ENCODE results near the gene BTBD2.

BTBD2 gene

DNA sequence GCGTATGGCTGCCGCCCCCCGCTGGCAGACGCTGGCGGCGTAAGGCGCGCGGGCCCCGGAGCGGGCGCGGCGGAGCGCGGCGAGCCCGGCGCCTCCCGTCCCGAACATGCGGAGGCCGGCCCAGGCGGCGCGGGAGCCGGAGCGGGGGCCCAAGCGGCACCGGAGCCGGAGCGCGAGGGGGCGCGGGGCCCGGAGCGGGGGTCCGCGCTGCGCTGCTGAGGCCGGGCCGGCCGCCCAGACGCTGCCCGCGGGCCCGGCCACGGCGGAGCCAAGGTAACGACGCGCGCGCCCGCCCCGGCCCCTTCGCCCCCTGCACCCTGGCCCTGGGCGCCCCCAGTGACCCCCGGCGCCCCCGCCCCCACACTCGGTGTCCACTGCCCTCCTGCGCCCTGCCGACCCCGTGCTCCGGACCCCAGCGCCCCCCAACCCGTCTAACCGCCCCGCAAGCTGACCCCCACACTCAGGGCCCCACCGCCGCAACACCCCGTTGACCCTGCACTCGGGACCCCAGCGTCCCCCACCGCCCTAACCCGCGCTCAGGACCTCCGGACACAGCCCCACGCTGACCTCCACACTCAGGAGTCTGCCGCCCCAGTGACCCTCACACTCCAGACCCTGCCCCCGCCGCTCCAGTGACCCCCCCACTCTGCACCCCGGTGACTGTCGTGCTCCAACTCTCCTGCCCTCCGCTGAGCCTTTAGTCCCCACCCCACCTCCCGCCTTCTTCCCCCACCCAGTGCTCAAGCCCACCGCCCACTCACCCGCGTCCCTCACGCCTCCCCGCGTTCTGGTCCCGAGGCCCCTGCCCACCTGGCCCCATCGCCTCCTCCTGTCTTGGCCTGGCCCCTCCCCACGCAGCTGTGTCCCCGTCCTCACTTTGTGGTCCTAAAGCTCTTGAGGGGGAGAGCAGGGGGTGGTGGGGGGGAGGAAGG, 74.1 kb downstream of the BTBD2 start, which contains the start of gene CSNK1G2:
Gene CSNK1G2 (plus strand): TSS at position 27 of the 932 bp plus-strand sequence. CDS start 28,601 bp downstream, outside the sequence.
- no peak for DNase-seq (ENCODE audit: low spot score)

DNA sequence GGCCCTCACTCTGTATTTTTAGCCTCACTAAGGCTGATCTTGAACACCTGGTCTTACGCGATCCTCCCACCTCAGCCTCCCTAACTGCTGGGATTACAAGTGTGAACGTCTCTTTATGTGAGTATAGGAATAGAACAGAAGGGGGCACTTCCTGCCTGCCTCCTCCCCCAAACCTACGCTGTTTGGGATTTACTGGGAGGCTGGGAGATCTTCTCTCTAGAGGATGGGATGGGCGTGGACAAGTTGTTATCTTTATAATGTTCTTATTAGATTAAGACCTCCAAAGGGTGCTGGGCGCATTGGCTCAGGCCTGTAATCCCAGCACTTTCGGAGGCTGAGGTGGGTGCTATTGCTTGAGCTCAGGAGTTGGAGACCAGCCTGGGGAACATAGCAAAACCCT, 77.4 kb downstream of the BTBD2 start:
- DNase-seq (ENCODE audit: low spot score) = no peak

DNA sequence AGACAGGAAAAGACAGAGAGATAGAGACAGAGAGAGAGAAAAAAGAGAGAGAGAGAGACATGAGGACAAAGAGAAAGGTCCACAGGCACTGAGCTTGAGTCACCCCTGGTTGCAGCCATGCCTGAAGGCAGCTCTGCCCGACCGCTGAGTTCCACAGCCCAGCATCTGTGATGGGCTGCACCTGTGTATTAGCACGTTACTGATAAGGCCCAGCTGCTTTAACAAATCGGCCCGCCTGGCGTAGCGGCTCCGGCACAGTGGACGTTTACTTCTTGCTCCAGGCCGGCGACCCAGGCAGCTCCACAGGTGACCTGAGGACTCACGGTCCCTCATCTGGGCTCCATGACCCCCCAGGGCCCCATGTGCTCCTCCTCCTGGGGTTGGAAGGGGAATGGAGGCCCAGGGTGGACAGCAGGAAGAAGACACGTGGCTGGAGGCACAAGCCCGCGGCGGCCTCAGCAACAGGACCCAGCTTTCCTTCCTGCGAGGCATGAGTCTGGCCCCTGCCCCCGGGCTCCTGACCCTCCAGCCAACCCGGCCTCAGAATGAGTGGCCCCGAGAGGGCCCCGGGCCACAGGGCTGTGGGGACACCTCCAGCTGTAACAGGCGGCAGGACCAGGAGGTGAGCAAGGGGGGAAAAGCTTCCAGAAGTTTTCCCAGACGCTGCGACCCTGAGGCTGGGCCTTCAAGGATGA, 78.5 kb downstream of the BTBD2 start:
- DNase-seq (ENCODE audit: low spot score) = no peak

DNA sequence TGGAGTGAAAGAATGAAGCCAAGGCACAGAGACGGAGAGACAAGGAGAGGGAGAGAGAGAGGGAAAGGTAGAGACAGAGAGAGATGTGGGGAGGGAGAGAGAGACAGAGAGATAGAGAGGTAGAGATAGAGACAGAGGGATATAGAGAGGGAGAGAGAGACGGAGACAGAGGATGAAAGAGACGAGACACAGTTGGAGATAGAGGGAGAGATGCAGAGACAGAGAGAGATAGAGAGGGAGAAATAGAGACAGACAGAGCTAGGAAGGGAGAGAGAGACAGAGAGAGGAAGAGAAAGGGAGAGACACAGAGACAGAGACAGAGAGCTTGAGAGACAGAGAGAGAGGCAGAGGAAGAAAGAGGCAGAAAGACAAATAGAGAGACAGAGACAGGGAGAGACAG, 79.1 kb downstream of the BTBD2 start:
- no peak for DNase-seq (ENCODE audit: low spot score)

DNA sequence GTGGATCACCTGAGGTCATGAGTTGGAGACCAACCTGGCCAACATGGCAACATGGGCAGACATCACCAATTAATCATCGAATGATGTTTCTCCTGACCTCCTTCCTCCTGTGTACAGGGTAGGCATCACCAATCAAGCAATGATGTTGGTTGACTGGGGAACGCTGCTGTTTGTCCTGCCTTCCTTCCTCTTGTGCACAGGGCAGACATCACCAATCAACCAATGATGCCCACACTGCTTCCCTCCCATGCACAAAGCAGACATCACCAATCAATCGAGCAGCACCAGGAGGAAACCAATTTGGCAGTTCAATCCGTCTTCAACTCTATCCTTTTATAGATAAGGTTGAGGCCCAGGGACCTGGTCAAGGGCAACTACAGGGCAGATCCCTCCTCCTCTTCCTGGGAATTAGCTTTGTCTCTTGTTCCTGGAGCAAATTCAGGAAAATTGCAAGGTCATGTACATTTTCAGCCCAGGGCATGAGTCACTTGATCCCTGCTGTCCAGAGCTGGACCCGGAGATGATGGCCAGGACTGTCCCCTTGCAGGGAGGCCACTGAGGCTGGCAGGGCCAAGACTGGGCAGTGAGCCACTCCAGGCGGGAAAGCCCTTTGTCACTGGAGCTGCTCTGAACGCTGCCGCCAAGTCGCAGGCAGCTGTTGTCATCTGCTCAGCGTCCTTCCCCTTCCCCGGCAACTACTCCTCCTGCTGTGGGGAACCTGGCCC, 79.9 kb downstream of the BTBD2 start:
- peak; percentile 13 for DNase-seq (ENCODE audit: low spot score)

All from CD4-positive, alpha-beta T cell treated with Interleukin-15 for 4 hours (primary cell).